ENCODE measurements around the gene RAG1. TPM values are rescaled to one million over a fixed set of nuclear protein-coding genes. Genes with fewer than 3 reads are reported as not detected.

Gene RAG1
- total RNA-seq, 3 donors from 2014 or later: 0.32 to 1.5 (median 1.3) TPM

GRCh38 chr11:36565031-36565610 lies 2.7 kb upstream of the RAG1 start:
- TF ChIP-seq POLR2A (IDR thresholded peaks at IDR 0.05): no peak
- TF ChIP-seq CTCF (IDR thresholded peaks at IDR 0.05): no peak
- no peak for TF ChIP-seq POLR2AphosphoS5 (IDR thresholded peaks at IDR 0.05)
- no peaks in the 10 kb centered on the region for H3K9me3 ChIP-seq
- H3K36me3 ChIP-seq: no peaks in the 10 kb centered on the region
- no peaks in the 10 kb centered on the region for H3K27me3 ChIP-seq
- no peaks in the 10 kb centered on the region for H3K4me1 ChIP-seq
- no peak for DNase-seq (ENCODE audit: low spot score in 2 of 2)
- intact Hi-C loops (cut with DNase I; ENCODE audit: low total_unique reads): no loop called here
- H3K27ac ChIP-seq: no peak overlapping the region
- peak overlapping the region in 1 of 3 donors; percentile 57 for H3K4me3 ChIP-seq

GRCh38 chr11:36566407-36567053 lies 1.3 kb upstream of the RAG1 start:
- H3K27me3 ChIP-seq: no peaks in the 10 kb centered on the region
- H3K4me1 ChIP-seq: no peaks in the 10 kb centered on the region
- DNase-seq (ENCODE audit: low spot score in 2 of 2): no peak
- H3K36me3 ChIP-seq: no peaks in the 10 kb centered on the region
- intact Hi-C loops (cut with DNase I; ENCODE audit: low total_unique reads): no loop called here
- TF ChIP-seq POLR2A (IDR thresholded peaks at IDR 0.05): no peak
- TF ChIP-seq CTCF (IDR thresholded peaks at IDR 0.05): no peak
- no peak for TF ChIP-seq POLR2AphosphoS5 (IDR thresholded peaks at IDR 0.05)
- no peak overlapping the region for H3K4me3 ChIP-seq
- H3K27ac ChIP-seq: no peak overlapping the region
- no peaks in the 10 kb centered on the region for H3K9me3 ChIP-seq

GRCh38 chr11:36569095-36569494 lies 1.3 kb downstream of the RAG1 start:
- no peaks in the 10 kb centered on the region for H3K4me1 ChIP-seq
- H3K9me3 ChIP-seq: no peaks in the 10 kb centered on the region
- H3K36me3 ChIP-seq: no peaks in the 10 kb centered on the region
- DNase-seq (ENCODE audit: low spot score in 2 of 2): no peak
- TF ChIP-seq POLR2A (IDR thresholded peaks at IDR 0.05) (no peak), CTCF (IDR thresholded peaks at IDR 0.05) (no peak), POLR2AphosphoS5 (IDR thresholded peaks at IDR 0.05) (no peak)
- no peak overlapping the region for H3K27ac ChIP-seq
- no peaks in the 10 kb centered on the region for H3K27me3 ChIP-seq
- no peak overlapping the region for H3K4me3 ChIP-seq
- intact Hi-C loops (cut with DNase I; ENCODE audit: low total_unique reads): no loop called here

- H3K4me3 ChIP-seq: no peak overlapping the region
- intact Hi-C loops (cut with DNase I; ENCODE audit: low total_unique reads): no loop called here
- no peak for TF ChIP-seq POLR2AphosphoS5 (IDR thresholded peaks at IDR 0.05)
- no peak for TF ChIP-seq POLR2A (IDR thresholded peaks at IDR 0.05)
- no peak for TF ChIP-seq CTCF (IDR thresholded peaks at IDR 0.05)
- no peaks in the 10 kb centered on the region for H3K36me3 ChIP-seq
- DNase-seq (ENCODE audit: low spot score in 2 of 2): no peak
- no peaks in the 10 kb centered on the region for H3K9me3 ChIP-seq
- no peaks in the 10 kb centered on the region for H3K27me3 ChIP-seq
- no peak overlapping the region for H3K27ac ChIP-seq
- H3K4me1 ChIP-seq: no peaks in the 10 kb centered on the region
Observed at GRCh38 chr11:36574486-36574885, 6.7 kb downstream of the RAG1 start.

GRCh38 chr11:36577373-36577772 lies 9.6 kb downstream of the RAG1 start:
- no peak overlapping the region for H3K27ac ChIP-seq
- no peak overlapping the region for H3K4me3 ChIP-seq
- DNase-seq (ENCODE audit: low spot score in 2 of 2): no peak
- no peaks in the 10 kb centered on the region for H3K27me3 ChIP-seq
- H3K36me3 ChIP-seq: no peaks in the 10 kb centered on the region
- peaks cover 0 to 4% of the 10 kb centered on the region in 2 donors for H3K9me3 ChIP-seq
- intact Hi-C loops (cut with DNase I; ENCODE audit: low total_unique reads): no loop called here
- TF ChIP-seq CTCF (IDR thresholded peaks at IDR 0.05): no peak
- no peak for TF ChIP-seq POLR2AphosphoS5 (IDR thresholded peaks at IDR 0.05)
- TF ChIP-seq POLR2A (IDR thresholded peaks at IDR 0.05): no peak
- no peaks in the 10 kb centered on the region for H3K4me1 ChIP-seq
